Measurements from ENCODE around the gene CDH15. TPM values are rescaled to one million over a fixed set of nuclear protein-coding genes. Genes with fewer than 3 reads are reported as not detected.

Gene CDH15
- total RNA-seq, 4 donors from 2014 or later = not detected

- no peak overlapping the region for H3K4me3 ChIP-seq (replicated peaks in 1 of 3)
- TF ChIP-seq CTCF (IDR thresholded peaks at IDR 0.05) (no peak), POLR2A (IDR thresholded peaks at IDR 0.05) (no peak)
- H3K27me3 ChIP-seq = no peaks in the 10 kb centered on the region
- no peaks in the 10 kb centered on the region for H3K4me1 ChIP-seq
- H3K9me3 ChIP-seq = no peaks in the 10 kb centered on the region
- no peak overlapping the region for H3K27ac ChIP-seq
- WGBS, 2 donors = 95 to 96% methylated on average over 4 to 7 of the region's 7 CpGs
- intact Hi-C loops (cut with DNase I) = no loop called here
- H3K36me3 ChIP-seq = peaks cover 11 to 24% of the 10 kb centered on the region in 2 donors
- DNase-seq = no peak
These were observed 33.1 kb upstream of the CDH15 start for GRCh38 chr16:89138513-89138795.

- DNase-seq = no peak
- peaks cover 6 to 19% of the 10 kb centered on the region in 2 donors for H3K36me3 ChIP-seq
- H3K4me1 ChIP-seq = no peaks in the 10 kb centered on the region
- no peaks in the 10 kb centered on the region for H3K9me3 ChIP-seq
- intact Hi-C loops (cut with DNase I) = no loop called here
- no peak overlapping the region for H3K27ac ChIP-seq
- H3K4me3 ChIP-seq (replicated peaks in 1 of 3) = no peak overlapping the region
- WGBS, 2 donors = 88 to 95% methylated on average over 28 to 30 of the region's 30 CpGs
- TF ChIP-seq POLR2A (IDR thresholded peaks at IDR 0.05) (no peak), CTCF (IDR thresholded peaks at IDR 0.05) (no peak)
- H3K27me3 ChIP-seq = no peaks in the 10 kb centered on the region
These were observed 32.6 kb upstream of the CDH15 start for GRCh38 chr16:89138843-89139520.

- Histone ChIP-seq H3K9me3 (no peaks in the 10 kb centered on the region), H3K27ac (no peak overlapping the region), H3K4me1 (no peaks in the 10 kb centered on the region), H3K4me3 (replicated peaks in 1 of 3) (no peak overlapping the region), H3K27me3 (no peaks in the 10 kb centered on the region), H3K36me3 (peaks cover 6 to 16% of the 10 kb centered on the region in 2 donors)
- intact Hi-C loops (cut with DNase I) = no loop called here
- TF ChIP-seq CTCF (IDR thresholded peaks at IDR 0.05) (no peak), POLR2A (IDR thresholded peaks at IDR 0.05) (no peak)
- WGBS, 2 donors = 98 to 100% methylated on average over 8 to 10 of the region's 12 CpGs
- no peak for DNase-seq
These were observed 31.6 kb upstream of the CDH15 start for GRCh38 chr16:89139907-89140361.

DNA sequence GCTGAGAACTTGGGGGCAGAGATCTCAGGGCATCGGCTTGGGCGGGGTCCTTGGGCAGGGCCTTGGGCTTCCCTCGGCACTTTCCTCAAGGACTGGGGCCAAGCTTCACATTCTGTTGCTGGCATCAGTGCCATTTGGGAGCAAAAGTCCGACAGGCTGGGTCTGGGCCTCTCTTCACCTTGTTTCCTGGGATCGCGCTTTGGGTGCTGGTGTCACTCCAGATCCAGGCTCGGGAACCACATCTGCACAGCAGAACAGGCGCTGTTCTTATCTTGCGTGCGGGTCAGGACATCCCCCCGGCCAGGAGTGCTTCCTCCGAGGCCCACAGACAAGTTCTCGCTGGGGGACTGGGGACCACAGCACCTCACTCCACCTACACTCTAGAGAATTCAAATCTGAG, 31.1 kb upstream of the CDH15 start:
- H3K27me3 ChIP-seq = no peaks in the 10 kb centered on the region
- peaks cover 9 to 17% of the 10 kb centered on the region in 2 donors for H3K36me3 ChIP-seq
- TF ChIP-seq POLR2A (IDR thresholded peaks at IDR 0.05) (no peak), CTCF (IDR thresholded peaks at IDR 0.05) (no peak)
- no peaks in the 10 kb centered on the region for H3K9me3 ChIP-seq
- H3K4me3 ChIP-seq (replicated peaks in 1 of 3) = no peak overlapping the region
- DNase-seq = no peak
- 93% methylated on average over 6 to 13 of the region's 13 CpGs for WGBS, 2 donors
- H3K27ac ChIP-seq = no peak overlapping the region
- intact Hi-C loops (cut with DNase I) = no loop called here
- H3K4me1 ChIP-seq = no peaks in the 10 kb centered on the region

- intact Hi-C loops (cut with DNase I) = no loop called here
- H3K4me1 ChIP-seq = no peaks in the 10 kb centered on the region
- H3K27me3 ChIP-seq = no peaks in the 10 kb centered on the region
- H3K27ac ChIP-seq = no peak overlapping the region
- 89 to 91% methylated on average over 25 to 30 of the region's 31 CpGs for WGBS, 2 donors
- no peak overlapping the region for H3K4me3 ChIP-seq (replicated peaks in 1 of 3)
- no peak for DNase-seq
- TF ChIP-seq POLR2A (IDR thresholded peaks at IDR 0.05) (no peak), CTCF (IDR thresholded peaks at IDR 0.05) (no peak)
- H3K9me3 ChIP-seq = no peaks in the 10 kb centered on the region
- peaks cover 18 to 22% of the 10 kb centered on the region in 2 donors for H3K36me3 ChIP-seq
These were observed 30.3 kb upstream of the CDH15 start for GRCh38 chr16:89140981-89141883.

Measured in thyroid gland (tissue), 4 donors.